GM20431 (cell line): ENCODE measurements around the gene RRM1.

ENCODE experiments used
- in situ Hi-C: fragments of 300-500 bp; cut with MseI, MboI; formaldehyde crosslinking; loops from one replicate; pipeline ENCODE4 v1.15.0; 2020; ENCODE audit warnings: low sequenced_read_pairs; ENCODE audit not compliant: unreplicated experiment

Gene RRM1

DNA sequence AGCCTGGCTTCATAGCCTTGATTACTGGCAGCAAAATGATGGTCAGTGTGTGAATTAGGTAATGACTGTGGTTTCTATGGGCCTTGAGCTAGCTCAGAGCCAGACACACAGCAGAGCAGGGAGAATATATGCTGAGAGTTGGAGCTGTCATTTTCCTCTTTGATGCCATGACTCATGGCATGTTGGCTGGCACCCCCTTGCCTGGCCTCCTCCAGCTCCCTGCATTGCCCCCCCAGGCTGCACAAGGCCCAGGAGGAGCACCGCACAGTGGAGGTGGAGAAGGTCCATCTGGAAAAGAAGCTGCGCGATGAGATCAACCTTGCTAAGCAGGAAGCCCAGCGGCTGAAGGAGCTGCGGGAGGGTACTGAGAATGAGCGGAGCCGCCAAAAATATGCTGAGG, 20.3 kb upstream of the RRM1 start:
- in situ Hi-C loops: no loop called here

DNA sequence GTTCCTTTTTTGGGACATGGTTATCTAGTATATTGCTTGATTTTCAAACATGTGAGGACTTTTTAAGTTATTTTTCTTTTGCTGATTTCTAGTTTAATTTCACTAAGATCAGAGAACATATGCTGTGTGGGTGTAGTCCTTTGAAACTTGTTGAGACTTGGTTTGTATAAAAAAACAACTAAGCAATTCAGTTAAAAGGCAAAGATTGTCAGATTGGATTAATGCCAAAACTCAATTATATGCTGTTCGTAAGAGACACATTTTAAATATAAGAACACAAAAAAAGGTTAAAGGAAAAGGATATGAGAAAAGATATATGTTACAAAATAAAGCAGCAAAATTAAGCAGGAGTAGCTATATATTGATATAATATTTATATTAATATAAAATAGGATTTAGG, 17.8 kb upstream of the RRM1 start:
- in situ Hi-C loops: no loop called here

DNA sequence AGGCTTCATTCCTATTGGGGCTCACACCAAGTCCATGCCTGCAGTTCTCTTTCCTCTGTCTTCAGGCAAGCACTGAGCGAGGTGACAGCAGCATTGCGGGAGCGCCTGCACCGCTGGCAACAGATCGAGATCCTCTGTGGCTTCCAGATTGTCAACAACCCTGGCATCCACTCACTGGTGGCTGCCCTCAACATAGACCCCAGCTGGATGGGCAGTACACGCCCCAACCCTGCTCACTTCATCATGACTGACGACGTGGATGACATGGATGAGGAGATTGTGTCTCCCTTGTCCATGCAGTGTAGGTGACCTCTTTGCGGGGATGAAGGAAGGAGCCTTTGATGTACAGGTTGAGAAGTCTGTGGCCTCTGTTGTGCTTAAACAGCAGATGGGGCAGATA, 11.4 kb upstream of the RRM1 start:
- in situ Hi-C loops: loop anchor here (10.0 kb wide), 1 partner anchor 238 kb away; the partner anchor contains the start of gene RHOG

DNA sequence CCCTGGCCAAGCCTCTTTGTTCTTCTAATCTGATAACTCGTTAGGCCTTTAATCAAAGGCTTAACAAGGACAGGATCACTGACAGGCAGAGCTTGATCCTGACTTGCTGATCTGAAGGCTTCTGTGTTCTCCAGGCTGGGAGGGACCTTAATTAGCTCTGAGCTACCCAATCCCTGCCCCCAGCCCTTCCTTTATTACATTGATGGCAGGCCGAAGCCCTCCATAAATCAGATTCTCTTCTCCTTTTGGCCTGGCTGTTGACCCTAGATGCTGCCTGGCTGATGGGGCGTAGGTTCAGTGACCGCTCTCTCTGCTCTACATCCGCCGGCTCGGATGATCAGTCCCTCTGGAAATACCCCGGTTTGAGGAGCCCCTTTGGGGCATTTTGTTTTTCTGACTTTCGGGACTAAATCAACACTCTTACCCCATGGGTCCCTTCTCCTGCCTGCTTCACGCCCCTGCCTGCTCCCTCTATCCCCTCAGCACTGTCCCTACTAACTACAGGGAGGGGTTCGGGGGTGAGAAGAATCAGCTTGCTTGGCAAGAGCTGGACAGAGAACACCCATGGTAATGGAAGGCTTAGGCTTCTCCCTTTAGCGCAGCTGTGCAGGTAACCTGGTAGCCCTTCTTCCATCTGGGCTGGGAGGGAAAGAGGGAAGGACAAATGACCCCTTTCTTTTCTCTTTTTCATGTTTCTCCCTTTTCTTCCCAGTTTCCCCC, 10.0 kb upstream of the RRM1 start:
- in situ Hi-C loops: loop anchor here (10.0 kb wide), 1 partner anchor 240 kb away; the partner anchor contains the start of gene RHOG

DNA sequence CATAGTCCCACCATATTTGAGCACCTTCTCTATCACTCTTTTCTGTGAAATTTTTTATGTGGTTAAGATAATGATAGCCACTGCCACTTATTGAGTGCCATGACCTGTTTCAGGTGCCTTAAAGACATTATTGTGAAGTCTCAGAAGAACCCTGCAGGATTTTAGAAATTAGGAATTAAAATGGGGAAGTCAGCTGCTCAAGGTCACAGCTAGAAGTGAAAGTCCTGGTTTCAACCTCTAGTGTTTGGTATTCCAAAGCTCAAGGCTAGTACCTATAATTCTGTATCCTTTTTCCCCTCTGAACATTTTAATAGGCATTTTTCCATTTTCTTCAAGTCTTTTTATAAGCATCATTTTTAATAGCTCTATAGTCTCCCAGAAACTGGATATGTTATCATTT, 9.0 kb upstream of the RRM1 start:
- in situ Hi-C loops: loop anchor here (10.0 kb wide), 1 partner anchor 241 kb away; the partner anchor contains the start of gene RHOG

DNA sequence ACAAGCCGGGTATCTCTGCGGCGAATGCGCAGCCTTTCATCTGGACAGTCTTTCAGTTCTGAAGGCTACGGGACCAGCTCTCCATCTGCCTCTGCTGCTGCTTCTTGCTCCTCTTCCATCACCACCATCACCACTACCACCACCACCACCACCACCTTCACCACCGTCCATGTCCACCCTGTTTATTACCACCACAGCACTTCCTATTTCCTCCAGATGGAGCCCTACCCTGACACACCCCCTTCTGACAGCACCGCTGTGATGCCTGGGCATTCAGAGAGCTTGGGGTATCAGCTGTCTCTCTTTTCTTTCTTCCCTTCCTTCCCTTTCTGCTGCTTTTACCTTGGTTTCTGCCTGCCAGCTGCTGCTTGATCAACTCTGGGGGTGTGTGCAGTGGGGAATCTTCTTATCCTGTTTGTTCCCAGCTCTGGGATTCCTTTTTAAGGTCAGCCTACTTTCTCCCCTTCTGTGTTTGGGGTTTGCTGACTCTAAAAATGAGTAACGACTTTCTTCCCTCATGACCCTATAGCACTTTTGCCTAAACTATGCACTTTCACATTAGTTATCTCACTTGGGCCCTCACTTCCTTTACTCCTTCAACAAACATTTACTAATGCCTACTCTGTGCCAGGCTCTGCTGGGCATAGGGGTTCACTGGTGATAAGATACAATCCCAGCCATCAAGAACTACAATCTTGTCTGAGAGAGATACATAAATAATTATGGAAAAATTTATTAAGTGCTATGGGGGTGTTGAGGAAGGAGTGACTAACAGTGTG, 7.8 kb upstream of the RRM1 start:
- in situ Hi-C loops: loop anchor here (10.0 kb wide), 1 partner anchor 242 kb away; the partner anchor contains the start of gene RHOG

DNA sequence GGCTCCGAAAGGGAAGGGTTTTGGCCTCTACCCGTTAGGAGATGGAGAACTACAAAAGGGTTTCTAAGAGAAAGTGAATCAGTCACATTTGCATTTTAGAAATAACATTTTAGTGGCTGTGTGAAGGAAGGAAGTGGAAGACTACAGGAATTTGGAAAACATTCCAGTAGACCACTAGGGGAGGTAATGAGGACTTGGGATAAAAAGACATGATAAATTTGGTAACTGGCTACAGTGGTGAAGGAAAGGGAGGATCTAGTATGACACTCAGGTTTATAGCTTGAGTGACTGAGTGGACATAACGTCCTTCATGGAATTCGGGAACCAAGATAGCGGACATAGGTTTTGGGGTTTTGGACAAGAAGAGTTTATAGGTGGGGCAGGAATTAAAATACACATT, 7.0 kb upstream of the RRM1 start:
- in situ Hi-C loops: loop anchor here (10.0 kb wide), 1 partner anchor 243 kb away; the partner anchor contains the start of gene RHOG

DNA sequence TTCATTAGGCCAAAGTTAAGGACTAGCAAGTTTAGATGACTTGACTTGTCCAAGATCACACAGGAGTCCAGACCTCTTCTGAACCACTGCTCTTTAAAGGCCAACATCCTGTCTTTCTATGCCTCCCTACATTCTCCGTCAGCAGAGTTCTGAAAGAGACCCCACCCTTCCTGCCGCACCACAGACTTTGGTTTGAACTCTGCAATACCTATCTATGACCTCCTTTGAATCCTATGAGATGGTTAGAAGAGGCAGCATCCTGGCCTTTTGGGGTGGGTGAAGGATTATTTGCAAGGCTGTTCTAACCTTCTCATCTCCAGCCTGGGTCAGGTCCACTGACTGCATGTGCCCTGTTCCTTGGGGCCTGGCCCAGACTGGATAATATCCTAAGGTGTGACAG, 4.3 kb upstream of the RRM1 start:
- in situ Hi-C loops: no loop called here

DNA sequence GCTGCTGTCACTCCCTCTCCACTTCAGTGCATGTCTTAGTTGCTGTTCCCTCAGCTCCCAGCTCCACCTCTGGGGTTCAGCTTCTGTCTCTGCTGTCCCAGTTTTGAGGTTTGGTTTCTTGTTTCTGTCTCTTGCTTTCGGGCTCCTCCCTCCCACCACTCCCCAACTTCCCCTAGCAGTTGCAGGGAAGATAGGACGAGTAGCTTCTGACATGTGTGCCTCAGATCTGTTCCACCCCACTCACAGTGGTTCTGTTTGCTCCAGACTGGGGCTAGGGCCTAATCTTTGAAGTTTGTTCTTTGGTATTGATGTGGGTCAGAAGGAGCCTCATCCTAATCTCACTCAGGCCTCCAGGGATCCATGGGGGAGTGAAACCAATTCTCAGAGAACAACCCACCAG, 2.6 kb upstream of the RRM1 start:
- in situ Hi-C loops: no loop called here

DNA sequence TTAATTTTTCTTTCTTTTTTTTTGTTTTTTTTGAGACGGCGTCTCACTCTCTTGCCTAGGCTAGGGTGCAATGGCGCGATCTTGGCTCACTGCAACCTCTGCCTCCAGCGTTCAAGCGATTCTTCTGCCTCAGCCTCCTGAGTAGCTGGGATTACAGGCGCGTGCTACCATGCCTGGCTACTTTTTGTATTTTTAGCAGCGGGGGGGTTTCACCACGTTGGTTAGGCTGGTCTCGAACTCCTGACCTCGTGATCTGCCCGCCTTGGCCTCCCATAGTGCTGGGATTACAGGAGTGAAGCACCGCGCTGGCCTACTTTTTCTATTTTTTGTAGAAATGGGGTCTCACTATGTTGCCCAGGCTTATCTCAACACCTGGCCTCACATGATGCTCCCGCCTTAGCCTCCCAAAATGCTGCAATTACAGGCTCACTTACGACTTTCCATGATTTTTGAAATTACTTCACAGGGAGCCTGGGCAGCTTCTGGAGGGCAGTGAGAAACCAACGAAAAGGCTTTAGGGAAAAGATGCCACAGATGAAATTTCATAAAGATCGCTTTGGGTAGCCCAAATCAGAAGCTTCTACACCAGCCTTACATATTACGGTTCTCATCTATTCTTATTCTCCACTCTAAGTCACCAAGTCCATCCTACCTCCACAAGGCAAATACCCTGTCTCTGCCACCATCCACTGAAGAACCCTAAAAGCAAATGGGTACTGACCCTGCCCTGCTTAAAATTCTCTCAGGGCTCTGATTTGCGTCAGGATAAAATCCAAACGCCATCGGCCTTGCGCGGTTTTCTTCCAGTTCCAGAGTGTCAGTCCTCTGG, 866 bp upstream of the RRM1 start:
- in situ Hi-C loops: no loop called here

DNA sequence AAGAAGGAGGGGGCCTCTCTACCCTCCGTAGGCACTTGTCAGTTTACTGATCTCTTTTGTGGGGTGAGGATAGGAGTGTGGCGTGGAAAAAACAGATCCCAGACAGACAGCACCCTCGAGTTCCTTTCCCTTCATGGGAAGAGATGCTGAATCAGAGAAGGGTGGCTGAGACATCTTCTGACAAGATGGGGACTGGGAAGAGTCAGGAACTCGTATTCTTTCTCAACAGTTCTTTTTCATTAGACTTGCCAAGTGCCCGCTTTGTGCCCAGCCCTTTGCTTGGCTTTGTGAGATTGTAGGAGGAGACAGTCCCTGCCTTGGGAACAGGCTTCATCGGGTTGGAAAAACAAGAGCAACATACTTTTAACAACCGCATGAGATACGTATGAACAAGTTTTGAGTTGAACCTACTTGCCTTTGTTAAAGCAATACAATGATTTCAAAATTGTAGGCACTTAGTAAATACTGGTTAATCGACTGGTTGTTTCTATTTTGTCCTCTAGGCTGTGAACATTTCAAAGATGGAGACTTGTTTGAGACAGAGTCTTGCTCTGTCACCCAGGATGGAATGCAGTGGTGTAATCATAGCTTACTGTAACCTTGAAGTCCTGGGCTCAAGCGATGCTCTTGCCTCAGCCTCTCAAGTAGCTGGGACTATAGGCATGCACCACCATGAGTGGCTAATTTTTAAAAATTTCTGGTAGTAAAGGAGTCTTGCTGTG, 1.1 kb downstream of the RRM1 start:
- in situ Hi-C loops: no loop called here

DNA sequence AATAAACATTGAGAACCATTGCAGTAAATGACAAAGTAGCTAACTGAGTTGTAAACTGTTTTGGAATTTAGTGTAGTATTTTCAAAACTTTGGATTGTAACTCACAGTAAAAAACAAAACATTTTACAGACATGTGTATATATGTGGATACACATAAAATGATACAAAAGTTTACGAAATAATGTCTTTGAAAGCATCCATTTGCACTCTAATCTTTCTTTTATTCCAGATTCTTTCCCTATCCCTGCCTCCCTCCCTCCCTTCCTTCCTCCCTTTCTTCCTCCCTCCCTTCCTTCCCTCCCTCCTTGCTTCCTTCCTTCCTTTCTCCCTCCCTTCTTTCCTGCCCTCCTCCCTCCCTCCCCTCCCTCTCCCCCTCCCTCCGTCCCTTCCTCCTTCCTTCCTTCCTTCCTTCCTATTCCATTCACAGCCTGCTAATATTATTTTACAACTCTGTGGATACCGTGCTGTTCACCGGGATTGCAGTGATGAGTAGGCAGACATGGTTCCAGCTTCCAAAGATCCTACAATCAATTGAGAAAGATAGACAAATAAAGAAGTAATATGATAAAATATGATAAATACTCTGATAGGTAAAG, 3.5 kb downstream of the RRM1 start:
- in situ Hi-C loops: no loop called here

DNA sequence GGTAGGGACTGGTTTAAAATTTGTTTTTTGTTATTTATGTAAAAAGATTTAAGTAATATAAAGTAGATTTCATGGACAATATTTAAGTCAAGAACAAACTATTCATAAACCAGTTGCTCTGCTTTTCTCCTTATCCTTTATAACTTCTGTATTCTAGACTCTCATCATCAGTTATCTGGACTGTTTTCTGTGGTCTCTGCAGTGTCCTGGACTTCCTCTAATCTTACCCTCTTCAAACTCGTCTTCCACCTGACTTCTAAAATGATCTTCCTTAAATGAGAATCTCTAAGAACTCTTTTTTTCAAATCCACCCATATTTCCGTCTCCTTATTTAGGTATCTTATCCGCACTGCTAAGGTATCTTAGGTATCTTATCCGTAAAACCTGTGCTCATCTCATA, 8.1 kb downstream of the RRM1 start:
- in situ Hi-C loops: no loop called here

DNA sequence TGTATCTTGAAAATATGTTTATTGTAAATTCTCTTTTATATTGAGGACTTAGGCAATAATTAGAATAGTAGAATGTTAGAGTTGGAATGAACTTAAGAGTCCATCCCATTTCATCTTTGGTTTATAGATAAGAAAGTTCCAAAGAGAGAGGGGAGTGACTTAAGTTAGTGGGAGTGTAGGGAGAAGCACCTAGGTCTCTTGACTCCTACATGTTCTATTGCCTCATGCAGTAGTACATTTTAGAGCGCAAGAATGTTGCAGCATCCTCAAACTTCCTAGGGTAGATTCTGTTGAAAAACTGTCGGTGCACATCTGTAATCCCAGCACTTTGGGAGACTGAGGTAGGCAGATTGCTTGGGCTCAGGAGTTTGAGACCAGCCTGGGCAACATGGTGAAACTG, 8.7 kb downstream of the RRM1 start:
- in situ Hi-C loops: no loop called here

DNA sequence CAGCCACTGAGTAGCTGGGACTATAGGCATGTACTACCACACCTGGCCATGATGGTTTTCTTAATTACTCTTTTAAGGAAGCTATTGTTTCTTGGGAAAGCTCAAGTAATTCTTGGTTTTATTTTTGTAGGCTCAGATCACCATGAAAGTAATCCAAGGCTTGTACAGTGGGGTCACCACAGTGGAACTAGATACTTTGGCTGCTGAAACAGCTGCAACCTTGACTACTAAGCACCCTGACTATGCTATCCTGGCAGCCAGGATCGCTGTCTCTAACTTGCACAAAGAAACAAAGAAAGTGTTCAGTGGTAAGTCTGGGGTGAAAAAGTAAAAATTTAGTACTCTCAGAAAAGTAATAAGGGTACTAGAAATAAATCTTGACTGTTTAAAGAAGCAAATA, 11.3 kb downstream of the RRM1 start:
- in situ Hi-C loops: no loop called here

DNA sequence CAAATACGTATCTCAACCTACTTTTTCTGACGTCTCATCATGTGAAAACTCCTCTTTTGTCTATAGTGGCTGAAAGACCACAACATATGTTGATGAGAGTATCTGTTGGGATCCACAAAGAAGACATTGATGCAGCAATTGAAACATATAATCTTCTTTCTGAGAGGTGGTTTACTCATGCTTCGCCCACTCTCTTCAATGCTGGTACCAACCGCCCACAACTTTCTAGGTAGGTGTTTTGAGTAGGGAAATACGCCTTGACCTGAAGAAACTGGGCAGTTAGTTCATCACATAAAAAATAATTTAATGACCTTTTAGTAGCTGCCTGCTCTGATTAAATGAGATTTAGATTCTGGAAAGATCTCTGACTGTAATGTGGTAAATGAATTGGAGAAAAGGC, 17.2 kb downstream of the RRM1 start:
- in situ Hi-C loops: no loop called here

DNA sequence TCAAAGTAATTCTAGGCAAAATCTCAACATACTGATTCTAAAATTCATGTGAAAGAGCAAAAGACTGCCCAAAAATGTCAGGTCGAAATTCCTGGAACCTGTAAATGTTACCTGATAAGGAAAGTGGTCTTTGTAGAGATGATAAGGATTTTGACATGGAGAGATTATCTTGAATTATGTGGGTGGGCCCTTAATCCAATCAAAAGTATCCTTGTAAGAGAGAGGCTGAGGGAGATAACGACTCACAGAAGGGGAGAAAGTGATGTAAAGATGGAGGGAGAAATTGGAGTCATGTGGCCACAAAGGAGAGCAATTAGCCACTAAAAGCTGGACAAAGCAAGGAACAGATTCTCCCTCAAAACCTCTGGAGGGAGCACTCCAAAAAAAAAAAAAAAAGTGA, 20.5 kb downstream of the RRM1 start:
- in situ Hi-C loops: no loop called here

DNA sequence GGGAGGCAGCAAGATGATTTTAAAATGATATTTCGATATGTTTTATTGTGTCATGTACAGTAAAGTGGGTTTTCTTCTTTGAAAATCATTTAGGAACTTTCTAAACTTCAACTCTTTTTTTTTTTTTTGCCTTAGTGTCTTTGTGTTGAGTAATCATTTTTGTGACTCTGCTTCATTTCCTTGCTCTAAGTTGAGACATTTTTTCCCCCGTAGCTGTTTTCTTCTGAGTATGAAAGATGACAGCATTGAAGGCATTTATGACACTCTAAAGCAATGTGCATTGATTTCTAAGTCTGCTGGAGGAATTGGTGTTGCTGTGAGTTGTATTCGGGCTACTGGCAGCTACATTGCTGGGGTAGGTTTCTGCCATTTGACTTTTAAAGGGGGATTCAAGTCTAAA, 23.5 kb downstream of the RRM1 start:
- in situ Hi-C loops: no loop called here

DNA sequence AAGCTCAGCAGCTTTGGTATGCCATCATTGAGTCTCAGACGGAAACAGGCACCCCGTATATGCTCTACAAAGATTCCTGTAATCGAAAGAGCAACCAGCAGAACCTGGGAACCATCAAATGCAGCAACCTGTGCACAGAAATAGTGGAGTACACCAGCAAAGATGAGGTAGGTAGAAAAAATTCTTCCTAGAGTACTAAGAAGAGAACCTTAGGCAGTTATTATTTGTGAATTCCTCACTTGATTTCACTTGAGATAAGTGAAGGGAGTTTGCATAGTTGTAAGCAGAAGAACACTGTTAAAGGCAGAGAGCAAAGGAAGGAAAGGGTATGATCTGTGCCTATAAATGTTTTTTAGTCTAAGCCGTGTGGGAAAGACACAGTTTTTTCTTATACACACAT, 28.6 kb downstream of the RRM1 start:
- in situ Hi-C loops: no loop called here

DNA sequence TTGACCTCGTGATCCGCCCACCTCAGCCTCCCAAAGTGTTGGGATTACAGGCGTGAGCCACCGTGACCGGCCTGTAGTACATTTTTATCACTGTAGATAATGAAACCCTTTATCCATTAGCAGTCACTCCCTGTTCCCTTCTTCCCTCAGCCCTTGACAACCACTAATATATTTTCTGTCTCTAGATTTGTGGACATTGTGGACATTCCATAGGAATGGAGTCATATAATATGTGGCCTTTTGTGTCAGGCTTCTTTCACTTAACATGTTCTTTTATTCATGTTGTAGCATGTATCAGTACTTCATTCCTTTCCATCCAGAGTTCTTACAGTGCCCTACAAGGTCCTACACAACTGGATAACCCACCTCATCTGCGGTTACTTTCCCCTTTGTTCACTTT, 30.5 kb downstream of the RRM1 start:
- in situ Hi-C loops: no loop called here
